Activated T-helper 17 cell treated with anti-CD3 and anti-CD28 coated beads, Interleukin-2, amount 50 U/mL, for 72 hours (primary cell): Measurements from ENCODE around the gene PPP1R26. TPM values are rescaled to one million over a fixed set of nuclear protein-coding genes. Genes with fewer than 3 reads are reported as not detected.
"Not testable (repeated sequence)": the region's sequence is repeated elsewhere in the genome, so short reads cannot be mapped to it uniquely, and the experiment has no call there.

Source experiments
- ATAC-seq: fragments of 150-1000 bp; cut with Tn5 transposase; replicated peaks from 2 replicates; pipeline ENCODE4 v1.10.0; 2021; ENCODE audit warnings: mild to moderate bottlenecking, moderate library complexity
- H3K27ac Mint-ChIP-seq: one replicate; pipeline ENCODE4 v1.8.0; 2022; ENCODE audit warnings: mixed read lengths
- H3K27me3 Mint-ChIP-seq: one replicate; pipeline ENCODE4 v1.8.0; 2022; ENCODE audit warnings: mixed read lengths
- H3K36me3 Mint-ChIP-seq: one replicate; pipeline ENCODE4 v1.8.0; 2022; ENCODE audit warnings: low read depth, mild to moderate bottlenecking, mixed read lengths
- H3K4me1 Mint-ChIP-seq: one replicate; pipeline ENCODE4 v1.8.0; 2022; ENCODE audit warnings: mixed read lengths
- H3K4me3 Mint-ChIP-seq: one replicate; pipeline ENCODE4 v1.8.0; 2022; ENCODE audit warnings: mild to moderate bottlenecking, mixed read lengths
- H3K9me3 Mint-ChIP-seq: one replicate; pipeline ENCODE4 v1.8.0; 2022; ENCODE audit warnings: mixed read lengths
- total RNA-seq, 2 donors: library from RNA; stranded (reverse); gene quantifications; one replicate each; pipeline ENCODE4 v1.2.3, GENCODE V29; 2022

PPP1R26 gene, protein sequence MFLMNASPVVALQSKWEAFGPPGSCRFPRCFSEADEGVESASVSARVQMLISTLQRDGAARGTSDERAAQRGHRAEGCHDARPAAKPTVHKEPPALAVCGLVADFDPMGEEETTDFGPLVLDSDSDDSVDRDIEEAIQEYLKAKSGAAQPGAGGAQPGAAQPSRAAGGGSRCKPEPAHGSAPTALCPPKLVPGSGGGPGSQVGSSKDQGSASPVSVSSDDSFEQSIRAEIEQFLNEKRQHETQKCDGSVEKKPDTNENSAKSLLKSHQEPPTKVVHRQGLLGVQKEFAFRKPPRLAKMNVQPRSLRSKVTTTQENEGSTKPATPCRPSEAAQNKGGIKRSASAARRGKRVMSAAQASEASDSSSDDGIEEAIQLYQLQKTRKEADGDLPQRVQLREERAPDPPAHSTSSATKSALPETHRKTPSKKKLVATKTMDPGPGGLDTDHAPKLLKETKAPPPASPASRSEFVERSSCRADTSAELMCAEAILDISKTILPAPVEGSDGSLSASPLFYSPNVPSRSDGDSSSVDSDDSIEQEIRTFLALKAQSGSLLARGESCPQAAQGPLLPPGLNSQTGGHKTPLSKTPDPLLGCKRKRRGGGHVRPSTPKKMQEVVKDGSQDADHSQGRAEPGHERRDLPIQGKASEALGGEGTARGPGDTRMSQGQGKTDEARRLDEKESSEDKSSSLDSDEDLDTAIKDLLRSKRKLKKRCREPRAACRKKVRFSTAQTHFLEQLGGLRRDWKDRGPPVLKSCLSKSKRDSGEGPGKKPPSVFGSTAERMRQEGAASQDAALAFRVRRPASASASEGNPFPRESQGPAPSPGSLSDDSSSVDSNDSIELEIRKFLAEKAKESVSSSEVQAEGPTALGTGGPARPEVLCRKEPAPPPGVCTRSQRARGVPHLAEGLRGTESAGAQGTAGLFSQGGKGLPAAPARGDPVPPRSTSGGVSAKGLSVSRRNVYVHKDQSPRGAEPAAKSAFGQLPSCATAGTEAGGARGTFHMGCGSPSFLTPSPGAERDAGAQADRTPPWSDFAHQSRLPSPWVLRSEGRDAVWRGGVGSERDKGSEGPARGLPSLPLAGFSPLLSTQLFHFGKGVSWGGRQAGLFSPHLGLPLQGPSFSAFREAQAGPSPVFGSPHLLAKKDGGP (N-terminal part only)
- 1 to 10 TPM; 2.5 to 3.4 TPM for total RNA-seq

DNA sequence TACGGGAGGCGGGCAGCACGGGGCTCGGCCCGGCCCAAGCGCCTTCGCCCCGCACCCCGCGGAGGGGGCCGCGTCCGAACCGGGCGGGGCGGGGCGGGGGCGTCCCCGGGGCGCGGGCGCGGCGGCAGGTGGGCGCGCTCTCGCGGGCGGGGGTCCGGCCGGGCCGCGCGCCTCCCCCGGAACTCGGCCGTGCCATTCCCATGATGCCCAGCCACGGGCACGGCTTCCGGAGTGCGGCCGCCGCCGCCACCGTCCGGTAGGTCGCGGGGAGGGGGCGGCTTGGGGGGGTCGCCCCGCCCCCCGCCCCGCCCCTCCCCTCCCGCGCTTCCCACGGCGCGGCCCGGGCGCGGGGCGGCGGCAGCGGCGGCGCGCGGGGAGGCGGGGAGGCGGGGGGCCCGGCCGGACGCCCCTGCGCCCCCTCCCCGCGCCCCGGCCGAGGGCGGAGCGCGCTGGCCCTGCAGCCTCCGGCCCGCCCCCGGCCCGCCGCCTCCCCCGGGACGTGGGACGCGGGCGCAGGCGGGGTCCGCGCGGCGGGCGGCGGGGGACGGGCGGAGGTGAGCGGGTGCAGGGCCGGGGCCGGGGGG, at the start of gene PPP1R26:
PPP1R26 (plus strand) TSS at position 314 of the 584 bp plus-strand sequence. CDS start 4,729 bp downstream, outside the sequence.
- H3K4me1 Mint-ChIP-seq: no peaks in the 10 kb centered on the region
- no peak within 1 kb of the TSS for H3K27ac Mint-ChIP-seq
- peak within 1 kb of the TSS; percentile 80 for H3K4me3 Mint-ChIP-seq
- no peaks in the 10 kb centered on the region for H3K9me3 Mint-ChIP-seq
- H3K36me3 Mint-ChIP-seq: peaks cover 4% of the 10 kb centered on the region
- H3K27me3 Mint-ChIP-seq: peaks cover 6% of the 10 kb centered on the region
- peak; percentile 5 for ATAC-seq

DNA sequence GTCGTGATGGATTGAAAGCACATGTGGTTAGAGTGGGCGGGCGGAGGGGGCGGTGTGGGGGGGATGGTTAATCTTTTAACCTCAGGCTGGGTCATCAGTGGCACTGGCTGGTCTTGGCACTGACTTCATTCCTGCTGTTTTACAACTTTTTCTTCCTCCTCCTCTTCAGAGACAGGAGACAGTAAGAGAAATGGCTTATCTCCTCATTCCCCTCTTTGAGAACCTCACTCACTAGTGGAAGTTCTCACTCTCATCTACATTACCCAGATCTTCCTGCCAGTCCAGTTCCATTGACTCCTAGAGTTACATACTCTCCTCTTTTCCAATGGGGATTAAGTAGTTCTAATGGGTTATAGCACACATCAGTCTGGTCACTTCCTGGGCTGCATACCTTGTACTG, 42.3 kb upstream of the PPP1R26 start:
- ATAC-seq: no peak
- H3K27me3 Mint-ChIP-seq: peaks cover 14% of the 10 kb centered on the region
- no peaks in the 10 kb centered on the region for H3K4me1 Mint-ChIP-seq
- H3K9me3 Mint-ChIP-seq: peaks cover 4% of the 10 kb centered on the region
- H3K36me3 Mint-ChIP-seq: no peaks in the 10 kb centered on the region
- H3K27ac Mint-ChIP-seq: no peak overlapping the region
- H3K4me3 Mint-ChIP-seq: no peak overlapping the region

DNA sequence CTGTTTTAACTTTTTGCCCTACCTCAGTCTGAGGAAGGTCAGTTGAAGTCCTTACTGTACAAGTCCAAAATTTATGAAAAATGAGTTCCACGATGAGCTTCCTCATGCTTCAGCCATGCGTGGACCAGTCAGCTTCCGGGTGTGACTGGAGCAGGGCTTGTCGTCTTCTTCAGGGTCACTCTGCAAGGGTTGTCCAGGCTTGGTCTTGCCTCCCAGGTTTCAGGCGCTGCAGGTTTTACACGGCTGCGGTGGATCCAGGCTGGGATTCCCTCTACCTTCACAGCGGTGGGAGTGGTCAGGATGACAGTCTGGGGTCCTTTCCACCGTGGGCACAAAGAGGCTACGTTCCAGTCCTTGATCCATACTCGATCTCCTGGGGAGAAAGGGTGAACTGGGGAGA, 41.9 kb upstream of the PPP1R26 start:
- not testable (repeated sequence) for H3K27ac Mint-ChIP-seq, ATAC-seq, H3K36me3 Mint-ChIP-seq, H3K4me3 Mint-ChIP-seq, H3K4me1 Mint-ChIP-seq, H3K9me3 Mint-ChIP-seq
- H3K27me3 Mint-ChIP-seq: peaks cover 14% of the 10 kb centered on the region

DNA sequence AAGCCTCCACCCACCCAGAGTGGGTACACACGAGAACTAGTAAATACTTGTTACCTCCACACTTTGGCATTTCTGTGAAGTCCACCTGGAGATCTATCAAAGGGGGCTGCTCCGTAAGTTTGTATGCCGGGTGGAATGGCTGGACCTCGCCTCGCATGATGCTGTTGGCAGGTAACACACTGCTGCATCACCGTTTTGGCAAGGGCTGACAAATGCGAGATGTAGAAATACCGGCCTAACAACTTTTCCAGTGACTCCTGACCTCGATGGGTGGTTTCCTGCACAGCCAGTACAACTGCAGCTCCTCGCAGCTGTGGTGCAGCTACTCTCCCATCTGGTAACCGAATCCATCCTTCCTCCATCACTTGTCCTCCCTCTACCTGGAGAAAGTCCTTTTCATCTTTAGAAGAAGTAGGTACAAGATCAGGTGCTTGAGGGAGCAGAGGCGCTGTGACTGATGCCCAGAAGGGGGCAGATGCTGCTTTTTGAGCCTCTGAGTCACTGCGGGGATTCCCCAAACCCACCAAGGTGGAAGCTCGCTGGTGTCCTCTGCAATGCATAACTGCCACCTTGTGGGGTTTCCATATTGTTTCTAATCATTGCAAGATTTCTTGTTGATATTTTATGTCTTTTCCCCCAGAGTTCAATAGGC, 40.9 kb upstream of the PPP1R26 start:
- not testable (repeated sequence) for H3K27ac Mint-ChIP-seq, H3K9me3 Mint-ChIP-seq, ATAC-seq, H3K36me3 Mint-ChIP-seq, H3K4me1 Mint-ChIP-seq, H3K4me3 Mint-ChIP-seq
- peaks cover 17% of the 10 kb centered on the region for H3K27me3 Mint-ChIP-seq

DNA sequence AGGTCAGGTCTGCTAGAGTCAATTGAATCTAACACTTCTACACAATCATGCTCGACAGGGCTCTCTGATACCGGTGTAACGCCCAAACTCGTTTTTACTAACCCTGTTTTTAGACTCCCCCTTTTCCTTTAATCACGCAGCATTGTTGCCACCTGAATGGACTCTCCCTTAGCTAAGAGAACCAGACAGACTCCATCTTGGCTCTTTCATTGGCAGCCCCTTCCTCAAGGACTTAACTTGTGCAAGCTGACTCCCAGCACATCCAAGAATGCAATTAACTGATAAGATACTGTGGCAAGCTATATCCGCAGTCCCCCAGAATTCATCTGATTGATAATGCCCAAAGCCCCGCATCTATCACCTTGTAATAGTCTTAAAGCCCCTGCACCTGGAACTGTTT, 40.1 kb upstream of the PPP1R26 start:
- not testable (repeated sequence) for H3K4me1 Mint-ChIP-seq, H3K36me3 Mint-ChIP-seq, ATAC-seq, H3K9me3 Mint-ChIP-seq, H3K27ac Mint-ChIP-seq, H3K4me3 Mint-ChIP-seq
- peaks cover 16% of the 10 kb centered on the region for H3K27me3 Mint-ChIP-seq

DNA sequence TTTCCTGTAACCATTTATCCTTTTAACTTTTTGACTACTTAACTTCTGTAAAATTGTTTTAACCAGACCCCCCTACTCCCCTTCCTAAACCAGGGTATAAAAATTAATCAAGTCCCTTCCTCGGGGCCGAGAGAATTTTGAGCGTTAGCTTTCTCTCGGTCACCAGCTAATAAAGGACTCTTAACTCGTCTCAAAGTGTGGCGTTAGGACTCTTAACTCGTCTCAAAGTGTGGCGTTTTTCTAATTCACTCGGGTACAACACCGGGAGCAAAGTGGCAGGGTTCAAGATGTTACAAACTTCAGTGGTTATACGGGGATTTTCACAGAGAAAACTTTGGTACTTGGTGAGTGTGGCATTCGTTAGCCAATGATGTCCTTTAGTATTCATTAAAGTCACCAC, 39.7 kb upstream of the PPP1R26 start:
- peaks cover 16% of the 10 kb centered on the region for H3K27me3 Mint-ChIP-seq
- H3K36me3 Mint-ChIP-seq: no peaks in the 10 kb centered on the region
- ATAC-seq: no peak
- H3K4me1 Mint-ChIP-seq: no peaks in the 10 kb centered on the region
- peaks cover 4% of the 10 kb centered on the region for H3K9me3 Mint-ChIP-seq
- H3K27ac Mint-ChIP-seq: no peak overlapping the region
- H3K4me3 Mint-ChIP-seq: no peak overlapping the region

DNA sequence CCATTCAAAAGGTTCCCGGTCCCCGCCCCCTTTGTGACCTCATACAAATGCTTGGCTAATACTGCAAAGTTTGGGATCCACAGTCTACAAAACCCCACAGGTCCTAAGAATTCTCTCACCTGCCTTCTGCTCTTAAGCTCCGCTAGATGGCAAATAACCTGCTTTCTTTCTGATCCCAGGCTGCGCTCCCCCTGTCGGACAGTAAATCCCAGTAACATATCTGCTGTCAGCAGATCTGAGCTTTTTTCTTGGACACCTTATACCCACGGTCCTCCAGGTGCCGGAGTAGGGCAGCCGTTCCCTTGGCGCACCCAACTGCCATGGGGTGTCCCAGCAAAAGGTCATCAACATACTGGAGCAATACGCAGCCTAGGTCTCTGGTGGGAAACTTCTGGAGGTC, 39.0 kb upstream of the PPP1R26 start:
- Mint-ChIP-seq H3K4me3 (no peak overlapping the region), H3K27ac (no peak overlapping the region), H3K27me3 (peaks cover 13% of the 10 kb centered on the region), H3K36me3 (no peaks in the 10 kb centered on the region), H3K4me1 (no peaks in the 10 kb centered on the region), H3K9me3 (peaks cover 4% of the 10 kb centered on the region)
- no peak for ATAC-seq

DNA sequence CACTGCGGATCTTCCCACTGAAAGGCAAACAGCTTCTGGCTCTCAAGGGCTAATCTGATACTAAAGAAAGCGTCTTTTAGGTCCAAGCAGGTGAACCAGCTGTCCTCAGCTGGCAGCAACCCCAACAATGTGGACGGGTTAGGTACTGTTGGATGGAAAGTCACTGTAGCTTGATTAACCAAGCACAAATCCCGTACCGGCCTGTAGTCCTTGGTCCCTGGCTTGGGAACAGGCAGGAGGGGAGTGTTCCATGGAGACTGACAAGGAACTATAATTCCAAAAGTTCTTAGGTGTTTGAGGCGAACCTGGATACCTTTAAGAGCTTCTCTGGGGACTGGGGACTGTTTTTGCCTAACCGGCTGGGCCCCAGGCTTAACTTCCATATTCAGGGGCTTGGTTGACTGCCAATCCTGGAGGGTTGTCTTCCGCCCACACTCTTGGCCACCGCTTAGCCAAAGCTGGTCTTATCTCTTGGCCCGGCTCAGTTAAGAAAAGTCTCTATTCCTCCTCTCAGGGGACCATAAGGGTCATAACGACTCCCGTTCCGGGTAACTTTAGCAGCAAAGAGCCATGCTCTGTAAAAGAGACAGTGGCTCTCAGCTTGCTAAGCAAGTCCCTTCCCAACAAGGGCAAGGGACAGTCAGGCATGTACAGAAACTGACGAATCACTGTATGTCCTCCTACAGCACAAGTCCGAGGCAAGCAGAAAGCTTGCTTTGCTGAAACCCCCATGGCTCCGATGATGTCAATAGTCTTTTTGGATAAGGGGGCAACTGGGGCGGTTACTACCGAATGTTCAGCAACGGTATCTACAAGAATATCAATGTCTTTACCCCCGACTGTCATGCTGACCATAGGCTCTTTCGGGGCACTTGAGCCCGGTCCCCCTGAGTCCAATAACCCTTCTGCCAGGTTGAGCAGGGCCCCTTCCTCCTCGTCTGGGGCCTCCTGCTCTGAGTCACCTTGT, 38.2 kb upstream of the PPP1R26 start:
- not testable (repeated sequence) for H3K27ac Mint-ChIP-seq, H3K4me1 Mint-ChIP-seq, H3K9me3 Mint-ChIP-seq, H3K36me3 Mint-ChIP-seq, ATAC-seq, H3K4me3 Mint-ChIP-seq
- peaks cover 10% of the 10 kb centered on the region for H3K27me3 Mint-ChIP-seq

DNA sequence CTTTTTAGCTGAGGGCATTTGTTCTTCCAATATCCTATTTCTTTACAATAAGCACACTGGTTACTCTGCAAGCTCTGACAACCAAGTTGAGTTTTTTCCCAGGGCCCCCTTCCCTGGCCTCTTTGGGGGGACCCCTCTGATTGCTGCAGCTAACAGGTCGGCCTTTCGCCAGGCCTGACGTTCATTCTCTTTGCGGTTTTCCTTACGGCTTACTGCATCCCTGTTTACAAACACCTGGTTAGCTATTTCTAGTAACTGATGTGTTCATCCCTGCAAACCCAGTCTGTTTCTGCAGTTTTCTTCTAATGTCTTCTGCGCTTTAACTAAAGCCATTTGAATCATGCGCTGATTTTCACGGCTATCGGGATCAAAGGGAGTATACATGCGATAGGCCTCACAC, 37.5 kb upstream of the PPP1R26 start:
- Mint-ChIP-seq H3K4me3 (no peak overlapping the region), H3K36me3 (no peaks in the 10 kb centered on the region), H3K27me3 (peaks cover 6% of the 10 kb centered on the region), H3K27ac (no peak overlapping the region), H3K4me1 (no peaks in the 10 kb centered on the region), H3K9me3 (no peaks in the 10 kb centered on the region)
- no peak for ATAC-seq

DNA sequence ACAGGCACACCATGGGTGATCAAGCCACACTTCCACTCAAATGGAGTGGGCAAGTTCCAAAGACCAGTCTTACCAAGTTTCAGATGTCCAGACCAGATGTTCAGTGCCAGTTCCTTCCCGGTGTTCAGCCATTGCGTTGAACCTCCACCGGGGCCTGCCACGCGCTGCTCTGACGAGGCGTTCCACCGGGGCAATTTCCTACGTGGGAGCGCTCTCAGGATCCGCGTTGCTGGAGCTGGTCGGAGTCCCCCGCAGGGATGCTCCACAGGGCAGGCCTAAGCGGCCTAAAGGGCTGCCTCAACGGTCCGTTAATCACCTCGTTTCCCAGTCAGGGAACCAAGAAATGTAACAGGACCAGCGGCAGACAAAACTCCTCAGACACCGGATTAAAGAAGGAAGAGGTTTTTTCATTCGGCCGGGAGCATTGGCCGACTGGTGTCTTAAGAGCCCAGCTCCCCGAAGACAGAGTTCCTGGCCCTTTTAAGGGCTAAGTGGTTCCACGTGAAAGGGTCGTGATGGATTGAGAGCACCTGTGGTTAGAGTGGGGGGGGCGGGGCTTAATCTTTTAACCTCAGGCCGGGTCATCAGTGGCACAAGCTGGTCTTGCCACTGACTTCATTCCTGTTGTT, 35.7 kb upstream of the PPP1R26 start:
- H3K4me3 Mint-ChIP-seq: no peak overlapping the region
- no peaks in the 10 kb centered on the region for H3K9me3 Mint-ChIP-seq
- no peak for ATAC-seq
- no peaks in the 10 kb centered on the region for H3K36me3 Mint-ChIP-seq
- H3K27ac Mint-ChIP-seq: no peak overlapping the region
- peaks cover 6% of the 10 kb centered on the region for H3K27me3 Mint-ChIP-seq
- H3K4me1 Mint-ChIP-seq: no peaks in the 10 kb centered on the region

DNA sequence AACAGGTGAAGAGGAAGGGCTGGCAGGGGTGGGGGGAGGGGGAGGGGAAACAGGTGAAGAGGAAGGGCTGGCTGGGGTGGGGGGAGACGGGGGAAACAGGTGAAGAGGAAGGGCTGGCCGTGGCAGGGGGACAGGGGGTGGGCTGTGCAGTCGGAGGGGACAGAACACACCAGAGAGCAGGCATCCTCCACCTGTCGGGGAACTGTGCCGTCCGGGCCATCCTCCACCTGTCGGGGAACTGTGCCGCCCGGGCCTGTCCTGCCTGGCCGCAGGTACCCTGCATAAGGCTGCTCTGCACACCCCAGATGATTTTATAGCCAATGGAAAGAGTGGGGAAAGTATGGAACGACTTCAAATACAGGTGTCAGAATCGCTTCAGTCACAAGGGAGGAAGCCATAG, 32.5 kb upstream of the PPP1R26 start:
- Mint-ChIP-seq H3K36me3 (no peaks in the 10 kb centered on the region), H3K4me3 (no peak overlapping the region), H3K27me3 (peaks cover 4% of the 10 kb centered on the region), H3K9me3 (no peaks in the 10 kb centered on the region), H3K27ac (no peak overlapping the region), H3K4me1 (no peaks in the 10 kb centered on the region)
- no peak for ATAC-seq

DNA sequence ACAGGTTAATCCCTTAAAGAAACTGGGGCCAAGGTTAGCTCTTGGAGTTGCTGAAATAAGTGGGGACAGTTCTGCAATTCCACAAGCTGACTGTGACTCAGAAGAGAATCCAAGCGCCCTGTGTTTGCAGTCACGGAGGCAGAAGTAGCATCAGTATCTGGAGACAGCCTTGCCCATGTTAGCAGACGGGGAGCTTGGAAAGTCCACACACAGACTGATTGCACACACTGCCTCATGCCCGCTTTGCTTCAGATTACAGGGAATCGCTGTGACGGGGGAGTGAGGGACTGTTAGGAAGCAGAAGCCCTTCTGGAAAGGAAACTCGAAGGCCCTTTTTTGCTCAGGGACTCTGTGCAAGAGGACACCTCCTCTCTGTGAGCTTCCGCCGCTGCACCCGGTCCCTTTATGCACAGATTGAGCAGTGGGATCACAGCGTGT, 30.9 kb upstream of the PPP1R26 start:
- H3K36me3 Mint-ChIP-seq: no peaks in the 10 kb centered on the region
- no peak overlapping the region for H3K27ac Mint-ChIP-seq
- no peaks in the 10 kb centered on the region for H3K4me1 Mint-ChIP-seq
- ATAC-seq: no peak
- H3K27me3 Mint-ChIP-seq: peaks cover 3% of the 10 kb centered on the region
- no peak overlapping the region for H3K4me3 Mint-ChIP-seq
- no peaks in the 10 kb centered on the region for H3K9me3 Mint-ChIP-seq

DNA sequence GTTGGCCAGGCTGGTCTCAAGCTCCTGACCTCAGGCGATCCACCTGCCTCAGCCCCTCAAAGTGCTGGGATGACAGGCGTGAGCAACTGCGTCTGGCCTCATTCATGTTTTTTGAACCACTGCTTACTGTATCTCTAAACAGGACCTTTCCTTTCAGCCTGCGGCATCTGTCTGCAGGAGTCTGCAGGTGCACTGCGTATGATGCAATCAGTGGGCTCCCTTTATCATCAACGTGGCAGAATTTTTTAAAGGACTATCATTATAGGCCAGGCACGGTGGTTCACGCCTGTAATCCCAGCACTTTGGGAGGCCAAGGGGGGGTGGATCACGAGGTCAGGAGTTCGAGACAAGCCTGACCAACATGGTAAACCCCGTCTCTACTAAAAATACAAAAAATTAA, 30.1 kb upstream of the PPP1R26 start:
- not testable (repeated sequence) for H3K27ac Mint-ChIP-seq, H3K36me3 Mint-ChIP-seq, ATAC-seq, H3K27me3 Mint-ChIP-seq, H3K4me3 Mint-ChIP-seq, H3K9me3 Mint-ChIP-seq, H3K4me1 Mint-ChIP-seq
